A549 (cell line): ENCODE measurements around the gene NR2E1.

ENCODE experiments used
- EP300 ChIP-seq, 2 experiments: fragments of >200 bp; sonication (Bioruptor Twin); formaldehyde crosslinking; IDR thresholded peaks; 2 replicates in 1 of 2; 3 replicates in 1 of 2; pipeline ENCODE4 v1.6.1; 2016 to 2017
- POLR2A ChIP-seq: IDR thresholded peaks from 2 replicates; pipeline ENCODE4 v1.6.1; 2012; ENCODE audit warnings: mild to moderate bottlenecking, low read length
- ZNF302 ChIP-seq: fragments of 250-450 bp; sonication (Bioruptor Pico); IDR thresholded peaks from 2 replicates; pipeline ENCODE4 v1.9.0; 2021; ENCODE audit warnings: inconsistent platforms, mild to moderate bottlenecking, moderate library complexity

DNA sequence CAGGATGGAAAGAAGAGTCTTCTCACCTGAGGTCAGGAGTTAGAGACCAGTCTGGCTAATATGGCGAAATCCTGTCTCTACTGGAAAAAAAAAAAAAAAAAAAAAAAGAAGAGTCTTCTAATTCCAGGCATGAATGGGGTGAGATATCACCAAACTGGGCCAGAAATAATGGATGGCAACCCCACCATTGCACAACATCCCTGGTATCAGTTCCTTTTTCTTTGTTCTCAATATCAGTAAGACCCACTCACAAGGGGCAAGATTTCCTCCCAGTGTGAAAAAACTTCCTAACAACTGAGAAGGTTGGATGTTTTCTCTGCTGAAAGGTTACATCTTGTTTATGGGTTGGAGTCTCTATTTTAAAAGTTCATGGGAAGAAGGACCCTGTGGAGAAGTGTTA, 23.6 kb upstream of the NR2E1 start:
- TF ChIP-seq POLR2A: no peak
- no peak for TF ChIP-seq ZNF302 (CRISPR knock-in tag)
- TF ChIP-seq EP300 (IDR thresholded peaks at IDR 0.05): no peak
